WTC11 (cell line): ENCODE measurements around the gene TMEM191C. TPM values are rescaled to one million over a fixed set of nuclear protein-coding genes. Genes with fewer than 3 reads are reported as not detected.

Experiments
- ATAC-seq: fragments of 200-7000 bp; cut with Tn5 transposase; 2 replicates; pipeline ENCODE4 v1.10.0; 2021; ENCODE audit warnings: mild to moderate bottlenecking, moderate library complexity
- CTCF ChIA-PET: fragments of 300-600 bp; sonication (Branson Sonifier 250); formaldehyde crosslinking; loops from one replicate; lab custom pipeline; 2021; ENCODE audit warnings: antibody characterized with exemption; lab: Charles Lee
- POLR2A ChIA-PET: fragments of 350-600 bp; sonication (Branson Sonifier 250); formaldehyde crosslinking; loops from one replicate; lab custom pipeline; 2021; ENCODE audit warnings: antibody characterized with exemption; lab: Charles Lee
- DNase-seq: peaks from one replicate; pipeline ENCODE4 v3.0.0; 2021; ENCODE audit warnings: low spot score
- H3K27ac Mint-ChIP-seq: 2 replicates; pipeline ENCODE4 v1.8.0; 2021; ENCODE audit warnings: mixed read lengths
- H3K27me3 Mint-ChIP-seq: 2 replicates; pipeline ENCODE4 v1.8.0; 2021; ENCODE audit warnings: low read depth, mild to moderate bottlenecking, moderate library complexity, mixed read lengths
- H3K36me3 Mint-ChIP-seq: 2 replicates; pipeline ENCODE4 v1.8.0; 2021; ENCODE audit warnings: mixed read lengths
- H3K4me1 Mint-ChIP-seq: 2 replicates; pipeline ENCODE4 v1.8.0; 2022; ENCODE audit warnings: mixed read lengths
- H3K4me3 Mint-ChIP-seq: 2 replicates; pipeline ENCODE4 v1.8.0; 2021; ENCODE audit warnings: mild to moderate bottlenecking, moderate library complexity, mixed read lengths
- H3K9me3 Mint-ChIP-seq: 2 replicates; pipeline ENCODE4 v1.8.0; 2021; ENCODE audit warnings: mixed read lengths
- ARID4B ChIP-seq: sonication (generic); formaldehyde crosslinking; IDR thresholded peaks from 2 replicates; pipeline ENCODE4 v1.8.0; 2023; ENCODE audit warnings: missing genetic modification reagents, mild to moderate bottlenecking, borderline replicate concordance
- EMX1 ChIP-seq: fragments of 250-450 bp; sonication (Bioruptor Pico); IDR thresholded peaks from 2 replicates; pipeline ENCODE4 v1.8.0; 2021; ENCODE audit warnings: mild to moderate bottlenecking
- FOXJ3 ChIP-seq: sonication (generic); formaldehyde crosslinking; IDR thresholded peaks from 2 replicates; pipeline ENCODE4 v1.9.0; 2021; ENCODE audit warnings: missing genetic modification reagents, mild to moderate bottlenecking, borderline replicate concordance
- FOXK1 ChIP-seq: sonication (generic); formaldehyde crosslinking; IDR thresholded peaks from 2 replicates; pipeline ENCODE4 v1.8.0; 2022; ENCODE audit warnings: mild to moderate bottlenecking, moderate library complexity, missing genetic modification reagents
- GTF2I ChIP-seq: fragments of 250-450 bp; sonication (Bioruptor Pico); conservative IDR thresholded peaks from 2 replicates; pipeline ENCODE4 v1.4.0; 2021; ENCODE audit warnings: mild to moderate bottlenecking
- KAT7 ChIP-seq: sonication (generic); formaldehyde crosslinking; IDR thresholded peaks from 2 replicates; pipeline ENCODE4 v1.8.1; 2023; ENCODE audit warnings: missing genetic modification reagents, mild to moderate bottlenecking, borderline replicate concordance
- MAX ChIP-seq: sonication (generic); formaldehyde crosslinking; IDR thresholded peaks from 2 replicates; pipeline ENCODE4 v1.8.0; 2022; ENCODE audit warnings: mild to moderate bottlenecking, missing genetic modification reagents
- PREB ChIP-seq: sonication (generic); formaldehyde crosslinking; IDR thresholded peaks from 2 replicates; pipeline ENCODE4 v1.8.1; 2022; ENCODE audit warnings: mild to moderate bottlenecking, missing genetic modification reagents, moderate library complexity, borderline replicate concordance
- TP53 ChIP-seq: sonication (generic); formaldehyde crosslinking; IDR thresholded peaks from 2 replicates; pipeline ENCODE4 v1.8.1; 2023; ENCODE audit warnings: mild to moderate bottlenecking, missing genetic modification reagents
- ZBTB21 ChIP-seq: sonication (generic); formaldehyde crosslinking; IDR thresholded peaks from 2 replicates; pipeline ENCODE4 v1.8.1; 2023; ENCODE audit warnings: mild to moderate bottlenecking, missing genetic modification reagents, borderline replicate concordance
- ZNF423 ChIP-seq: fragments of 250-450 bp; sonication (Bioruptor Pico); IDR thresholded peaks from 2 replicates; pipeline ENCODE4 v2.1.2; 2022; ENCODE audit warnings: mild to moderate bottlenecking, moderate library complexity
- ZSCAN18 ChIP-seq: fragments of 250-450 bp; sonication (Bioruptor Pico); IDR thresholded peaks from 2 replicates; pipeline ENCODE4 v2.1.2; 2022; ENCODE audit warnings: mild to moderate bottlenecking, moderate library complexity
- total RNA-seq: library from RNA; stranded (reverse); gene quantifications from 3 replicates; pipeline ENCODE4 v1.2.3, GENCODE V29; 2021

Gene TMEM191C
- total RNA-seq, 1 experiment from 2014 or later = 6.4 TPM

GRCh38 chr22:21445437-21446127 lies 21.6 kb upstream of the TMEM191C start:
- H3K9me3 Mint-ChIP-seq = no peaks in the 10 kb centered on the region
- no peak overlapping the region for H3K4me3 Mint-ChIP-seq
- H3K4me1 Mint-ChIP-seq = peaks cover 22% of the 10 kb centered on the region
- ChIA-PET POLR2A (no interaction called here), CTCF (no interaction called here)
- TF ChIP-seq ZBTB21 (CRISPR knock-in tag) (no peak), TP53 (CRISPR knock-in tag) (no peak)
- H3K27ac Mint-ChIP-seq = no peak overlapping the region; the same call in 1 of the 2 replicates
- no peak for ATAC-seq
- no peak for DNase-seq
- no peaks in the 10 kb centered on the region for H3K27me3 Mint-ChIP-seq
- peaks cover 11% of the 10 kb centered on the region; the same call in 1 of the 2 replicates for H3K36me3 Mint-ChIP-seq

GRCh38 chr22:21446128-21446826 lies 20.9 kb upstream of the TMEM191C start:
- Mint-ChIP-seq H3K27ac (no peak overlapping the region), H3K27me3 (no peaks in the 10 kb centered on the region), H3K4me1 (peaks cover 22% of the 10 kb centered on the region), H3K36me3 (peaks cover 11% of the 10 kb centered on the region; the same call in 1 of the 2 replicates), H3K9me3 (no peaks in the 10 kb centered on the region), H3K4me3 (no peak overlapping the region)
- DNase-seq (peak; percentile 8), ATAC-seq (no peak)
- ChIA-PET POLR2A (no interaction called here), CTCF (interaction anchor here (2.0 kb wide), 1 partner anchor 197 kb away, joined by 5 read pairs; no protein-coding TSS in a partner anchor)
- TF ChIP-seq FOXJ3 (CRISPR knock-in tag) (no peak), FOXK1 (CRISPR knock-in tag) (no peak), ZNF423 (CRISPR knock-in tag) (no peak), PREB (CRISPR knock-in tag) (no peak), ZBTB21 (CRISPR knock-in tag) (no peak), EMX1 (CRISPR knock-in tag) (no peak), GTF2I (CRISPR knock-in tag) (no peak), KAT7 (CRISPR knock-in tag) (no peak), ZSCAN18 (no peak), ARID4B (CRISPR knock-in tag) (no peak), MAX (CRISPR knock-in tag) (no peak)
- TF ChIP-seq, all 79 proteins: peak for 0
